Stimulated activated CD4-positive, alpha-beta T cell treated with anti-CD3 and anti-CD28 coated beads, Interleukin-2, amount 100 ng/mL, for 4 hours (primary cell): Measurements from ENCODE around the gene PTPN1.
"Not testable (repeated sequence)": the region's sequence is repeated elsewhere in the genome, so short reads cannot be mapped to it uniquely, and the experiment has no call there.

Experiments
- DNase-seq: peaks from one replicate; pipeline ENCODE4 v3.0.0-alpha.2; 2020; ENCODE audit warnings: low read depth

Gene PTPN1

GRCh38 chr20:50557549-50558134 lies 47.5 kb downstream of the PTPN1 start:
- DNase-seq, result no peak

- no peak for DNase-seq
Observed at GRCh38 chr20:50558483-50558925, 48.3 kb downstream of the PTPN1 start.

GRCh38 chr20:50559149-50559548 lies 49.0 kb downstream of the PTPN1 start:
- DNase-seq, result no peak

GRCh38 chr20:50559856-50560638 lies 49.9 kb downstream of the PTPN1 start:
- no peak for DNase-seq

GRCh38 chr20:50560867-50561266 lies 50.7 kb downstream of the PTPN1 start:
- DNase-seq, result no peak

GRCh38 chr20:50561379-50562078 lies 51.3 kb downstream of the PTPN1 start:
- DNase-seq, result peak; percentile 75

GRCh38 chr20:50562262-50562701 lies 52.1 kb downstream of the PTPN1 start:
- no peak for DNase-seq

GRCh38 chr20:50563133-50563944 lies 53.2 kb downstream of the PTPN1 start:
- no peak for DNase-seq

GRCh38 chr20:50565383-50565782 lies 55.2 kb downstream of the PTPN1 start:
- no peak for DNase-seq

GRCh38 chr20:50565871-50566270 lies 55.7 kb downstream of the PTPN1 start:
- DNase-seq, result no peak

GRCh38 chr20:50567860-50568548 lies 57.8 kb downstream of the PTPN1 start:
- no peak for DNase-seq

- DNase-seq, result no peak
Observed at GRCh38 chr20:50568549-50568942, 58.4 kb downstream of the PTPN1 start.

- not testable (repeated sequence) for DNase-seq
Observed at GRCh38 chr20:50569487-50569863, 59.3 kb downstream of the PTPN1 start.

GRCh38 chr20:50569864-50570836 lies 60.0 kb downstream of the PTPN1 start:
- no peak for DNase-seq

- no peak for DNase-seq
Observed at GRCh38 chr20:50571466-50571865, 61.3 kb downstream of the PTPN1 start.

GRCh38 chr20:50572938-50573777 lies 63.0 kb downstream of the PTPN1 start:
- no peak for DNase-seq

GRCh38 chr20:50574108-50574507 lies 63.9 kb downstream of the PTPN1 start:
- no peak for DNase-seq

- DNase-seq, result no peak
Observed at GRCh38 chr20:50574586-50574985, 64.4 kb downstream of the PTPN1 start.
